PC-3 (cell line): ENCODE measurements around the gene IFT22.

Experiments
- EZH2 ChIP-seq: fragments of 300-600 bp; sonication (generic); IDR thresholded peaks from one replicate; pipeline ENCODE4 v1.6.1; 2017; ENCODE audit warnings: antibody characterized with exemption, mild to moderate bottlenecking, low read length; ENCODE audit not compliant: unreplicated experiment
- EZH2phosphoT487 ChIP-seq: fragments of 300-600 bp; sonication (generic); IDR thresholded peaks from 2 replicates; pipeline ENCODE4 v1.6.1; 2018; ENCODE audit warnings: mild to moderate bottlenecking, antibody characterized with exemption, low read length, borderline replicate concordance
- TF ChIP-seq, protein P1 (sequence below): fragments of 300-600 bp; sonication (generic); conservative IDR thresholded peaks from 2 replicates; pipeline ENCODE4 v1.5.1; 2017; ENCODE audit warnings: antibody characterized with exemption, low read depth, mild to moderate bottlenecking, low read length

DNA sequence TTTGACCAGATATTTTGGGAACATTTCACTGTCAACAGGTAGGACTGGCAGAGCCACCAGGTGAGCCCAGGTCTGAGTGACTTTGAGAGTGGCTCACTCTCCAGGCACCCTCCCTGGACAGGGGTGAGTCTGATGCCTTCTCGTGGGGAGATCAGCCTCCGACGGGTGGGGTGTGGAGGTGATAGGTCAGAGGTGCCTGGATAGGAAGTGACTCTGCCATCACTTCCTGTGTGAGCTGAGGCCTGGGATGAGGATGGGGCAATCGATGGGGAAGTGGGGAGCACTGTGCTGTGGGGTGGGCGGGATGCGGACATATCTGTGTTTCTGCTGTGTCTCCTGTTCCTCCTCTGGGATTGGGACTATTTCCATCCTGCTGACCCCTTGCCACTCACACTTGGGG is 34.6 kb downstream of the IFT22 start:
- no peak for TF ChIP-seq EZH2phosphoT487
- TF ChIP-seq, protein P1, sequence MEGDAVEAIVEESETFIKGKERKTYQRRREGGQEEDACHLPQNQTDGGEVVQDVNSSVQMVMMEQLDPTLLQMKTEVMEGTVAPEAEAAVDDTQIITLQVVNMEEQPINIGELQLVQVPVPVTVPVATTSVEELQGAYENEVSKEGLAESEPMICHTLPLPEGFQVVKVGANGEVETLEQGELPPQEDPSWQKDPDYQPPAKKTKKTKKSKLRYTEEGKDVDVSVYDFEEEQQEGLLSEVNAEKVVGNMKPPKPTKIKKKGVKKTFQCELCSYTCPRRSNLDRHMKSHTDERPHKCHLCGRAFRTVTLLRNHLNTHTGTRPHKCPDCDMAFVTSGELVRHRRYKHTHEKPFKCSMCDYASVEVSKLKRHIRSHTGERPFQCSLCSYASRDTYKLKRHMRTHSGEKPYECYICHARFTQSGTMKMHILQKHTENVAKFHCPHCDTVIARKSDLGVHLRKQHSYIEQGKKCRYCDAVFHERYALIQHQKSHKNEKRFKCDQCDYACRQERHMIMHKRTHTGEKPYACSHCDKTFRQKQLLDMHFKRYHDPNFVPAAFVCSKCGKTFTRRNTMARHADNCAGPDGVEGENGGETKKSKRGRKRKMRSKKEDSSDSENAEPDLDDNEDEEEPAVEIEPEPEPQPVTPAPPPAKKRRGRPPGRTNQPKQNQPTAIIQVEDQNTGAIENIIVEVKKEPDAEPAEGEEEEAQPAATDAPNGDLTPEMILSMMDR, result no peak
- TF ChIP-seq EZH2, result no peak
